Neuronal stem cell (in vitro differentiated cells): ENCODE results near the gene MALRD1.
"Not testable (repeated sequence)": the region's sequence is repeated elsewhere in the genome, so short reads cannot be mapped to it uniquely, and the experiment has no call there.

ENCODE experiments used
- DNase-seq: peaks from one replicate; pipeline ENCODE4 v3.0.0-alpha.2; 2013; ENCODE audit warnings: low spot score
- H2AFZ ChIP-seq: one replicate; pipeline ENCODE4 v1.6.1; 2013; ENCODE audit warnings: mild to moderate bottlenecking, low read length, inconsistent platforms
- H2AK5ac ChIP-seq: 2 replicates; pipeline ENCODE4 v1.6.1; 2013; ENCODE audit warnings: low read depth, mild to moderate bottlenecking, inconsistent platforms, low read length, moderate library complexity, mixed read lengths
- H2BK120ac ChIP-seq: 2 replicates; pipeline ENCODE4 v1.6.1; 2013; ENCODE audit warnings: low read depth, mild to moderate bottlenecking, inconsistent platforms, low read length, moderate library complexity, mixed read lengths
- H2BK12ac ChIP-seq: one replicate; pipeline ENCODE4 v1.6.1; 2013; ENCODE audit warnings: low read length, inconsistent platforms
- H2BK15ac ChIP-seq: 2 replicates; pipeline ENCODE4 v1.6.1; 2013; ENCODE audit warnings: mild to moderate bottlenecking, low read length, inconsistent platforms, mixed read lengths
- H2BK5ac ChIP-seq: one replicate; pipeline ENCODE4 v1.6.1; 2013; ENCODE audit warnings: inconsistent platforms, mild to moderate bottlenecking, low read length, moderate library complexity
- H3K14ac ChIP-seq: one replicate; pipeline ENCODE4 v1.6.1; 2013; ENCODE audit warnings: low read length, inconsistent platforms
- H3K18ac ChIP-seq: 2 replicates; pipeline ENCODE4 v1.6.1; 2013; ENCODE audit warnings: low read length, inconsistent platforms
- H3K23ac ChIP-seq: 2 replicates; pipeline ENCODE4 v1.6.1; 2013; ENCODE audit warnings: low read depth, mild to moderate bottlenecking, mixed read lengths, low read length, inconsistent platforms; ENCODE audit not compliant: poor library complexity
- H3K27ac ChIP-seq: replicated peaks from 3 replicates; pipeline ENCODE4 v1.5.1; 2013; ENCODE audit warnings: low read length, inconsistent platforms
- H3K27me3 ChIP-seq, 3 experiments: 2 replicates each; pipeline ENCODE4 v1.6.1; 2013; ENCODE audit warnings: low read length in 3 of 3, mild to moderate bottlenecking in 2 of 3, inconsistent platforms in 1 of 3, low read depth in 1 of 3, mixed read lengths in 1 of 3, moderate library complexity in 1 of 3; ENCODE audit not compliant: control insufficient read depth in 3 of 3, insufficient read depth in 3 of 3
- H3K36me3 ChIP-seq, 2 donors: replicated peaks in 1 of 2; 2 replicates each; pipeline ENCODE4 v1.6.1; 2013; ENCODE audit warnings: low read length in 2 of 2; ENCODE audit not compliant: control insufficient read depth in 2 of 2, insufficient read depth in 2 of 2
- H3K4ac ChIP-seq: 2 replicates; pipeline ENCODE4 v1.6.1; 2013; ENCODE audit warnings: inconsistent platforms, mild to moderate bottlenecking, low read length, moderate library complexity
- H3K4me1 ChIP-seq, 2 donors: 1 replicate in 1 of 2; 2 replicates in 1 of 2; pipeline ENCODE4 v1.6.1; 2013; ENCODE audit warnings: low read length in 2 of 2, low read depth in 1 of 2; ENCODE audit not compliant: control insufficient read depth in 2 of 2, insufficient read depth in 1 of 2
- H3K4me2 ChIP-seq: one replicate; pipeline ENCODE4 v1.6.1; 2013; ENCODE audit warnings: mild to moderate bottlenecking, low read length, inconsistent platforms; ENCODE audit not compliant: insufficient read depth, poor library complexity, severe bottlenecking
- H3K4me3 ChIP-seq, 2 donors: 2 replicates each; pipeline ENCODE4 v1.5.1; 2013; ENCODE audit warnings: low read length in 2 of 2, mild to moderate bottlenecking in 2 of 2, inconsistent platforms in 1 of 2, moderate library complexity in 1 of 2
- H3K79me1 ChIP-seq: one replicate; pipeline ENCODE4 v1.6.1; 2013; ENCODE audit warnings: low read depth, mild to moderate bottlenecking, inconsistent platforms, low read length, moderate library complexity
- H3K9ac ChIP-seq: one replicate; pipeline ENCODE4 v1.6.1; 2013; ENCODE audit warnings: mild to moderate bottlenecking, low read depth, low read length, inconsistent platforms; ENCODE audit not compliant: poor library complexity
- H3K9me3 ChIP-seq, 2 donors: replicated peaks in 1 of 2; 2 replicates each; pipeline versions ENCODE3 to v1.6.1; 2013; ENCODE audit warnings: low read length in 2 of 2, mild to moderate bottlenecking in 2 of 2, inconsistent platforms in 1 of 2, low read depth in 1 of 2, mixed read lengths in 1 of 2, moderate library complexity in 1 of 2; ENCODE audit not compliant: control insufficient read depth in 2 of 2, insufficient read depth in 1 of 2
- H4K8ac ChIP-seq: one replicate; pipeline ENCODE4 v1.6.1; 2013; ENCODE audit warnings: low read depth, mild to moderate bottlenecking, inconsistent platforms, low read length, moderate library complexity
- H4K91ac ChIP-seq: one replicate; pipeline ENCODE4 v1.6.1; 2013; ENCODE audit warnings: low read length, low read depth, mild to moderate bottlenecking, inconsistent platforms; ENCODE audit not compliant: poor library complexity
- WGBS, 2 donors: extraction: QIAGEN DNeasy Blood & Tissue Kit; methylation state at CpG; one replicate each; pipeline ENCODE4 v1.1.7; 2013; ENCODE audit warnings: missing lambda C conversion rate in 2 of 2, mixed read lengths in 1 of 2; ENCODE audit not compliant: insufficient read length in 2 of 2, insufficient replicate concordance in 1 of 2; ENCODE audit errors: extremely low coverage in 2 of 2; 5-methylcytosine and 5-hydroxymethylcytosine counted together

The MALRD1 gene

DNA sequence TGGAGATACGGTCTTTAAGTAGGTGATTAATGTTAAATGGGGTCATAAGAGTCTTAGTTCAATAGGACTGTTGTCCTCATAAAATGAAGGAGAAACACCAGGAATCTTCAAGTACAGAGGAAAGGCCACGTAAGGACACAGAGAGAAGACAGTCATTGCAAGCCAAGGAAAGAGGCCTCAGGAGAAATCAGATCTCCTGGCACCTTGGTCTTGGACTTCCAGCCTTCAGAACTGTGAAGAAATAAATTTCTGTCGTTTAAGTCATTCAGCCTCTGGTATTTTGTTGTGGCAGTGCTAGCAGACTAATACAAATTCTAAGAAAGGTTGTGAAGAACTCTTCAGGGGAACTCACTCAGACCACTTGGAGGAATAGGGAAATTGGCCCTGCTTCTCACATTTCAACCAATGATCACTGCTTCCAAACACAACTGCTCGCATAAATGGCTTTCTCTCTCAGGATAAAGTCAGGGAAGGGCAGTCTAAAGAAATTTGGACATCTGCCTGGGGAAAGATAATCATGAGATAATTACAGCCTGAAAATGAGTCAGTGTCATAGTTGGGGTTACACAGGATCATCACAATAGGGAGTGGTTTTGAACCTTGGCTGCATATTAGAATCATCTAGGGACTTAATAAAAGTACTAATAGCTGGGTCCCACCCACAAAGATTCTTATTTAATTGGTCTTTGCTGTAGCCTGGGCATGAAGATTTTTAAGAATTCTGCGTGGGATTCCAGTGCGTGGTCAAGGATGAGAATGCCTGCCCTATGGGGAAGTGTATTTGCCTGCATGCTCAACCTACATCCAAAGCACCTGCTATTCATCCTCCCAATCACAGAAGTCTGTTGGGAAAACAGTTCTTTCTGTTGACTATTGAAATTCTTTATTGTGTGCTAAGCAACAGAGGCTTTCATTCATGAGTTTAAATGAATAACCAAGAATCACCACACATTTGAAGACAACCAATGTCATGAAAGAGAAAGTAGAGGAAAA, 457.0 kb downstream of the MALRD1 start:
- H2BK15ac ChIP-seq, result no peak overlapping the region
- H3K9ac ChIP-seq, result no peak overlapping the region
- no peak overlapping the region for H2BK5ac ChIP-seq
- H2BK120ac ChIP-seq, result no peak overlapping the region
- no peaks in the 10 kb centered on the region for H3K36me3 ChIP-seq
- H3K4ac ChIP-seq, result no peak overlapping the region
- H3K4me3 ChIP-seq, result no peak overlapping the region
- H3K23ac ChIP-seq, result no peak overlapping the region
- no CpG with 5 or more reads among the region's 6 CpGs for WGBS, 2 donors
- H4K91ac ChIP-seq, result no peak overlapping the region
- no peaks in the 10 kb centered on the region for H3K27me3 ChIP-seq
- H3K27ac ChIP-seq, result no peak overlapping the region
- no peak overlapping the region for H3K4me2 ChIP-seq
- H2AFZ ChIP-seq, result no peak overlapping the region
- no peaks in the 10 kb centered on the region for H3K9me3 ChIP-seq
- no peak for DNase-seq
- no peak overlapping the region for H4K8ac ChIP-seq
- no peak overlapping the region for H3K14ac ChIP-seq
- H2BK12ac ChIP-seq, result no peak overlapping the region
- no peaks in the 10 kb centered on the region for H3K4me1 ChIP-seq
- H2AK5ac ChIP-seq, result no peak overlapping the region
- H3K79me1 ChIP-seq, result no peaks in the 10 kb centered on the region
- no peak overlapping the region for H3K18ac ChIP-seq

DNA sequence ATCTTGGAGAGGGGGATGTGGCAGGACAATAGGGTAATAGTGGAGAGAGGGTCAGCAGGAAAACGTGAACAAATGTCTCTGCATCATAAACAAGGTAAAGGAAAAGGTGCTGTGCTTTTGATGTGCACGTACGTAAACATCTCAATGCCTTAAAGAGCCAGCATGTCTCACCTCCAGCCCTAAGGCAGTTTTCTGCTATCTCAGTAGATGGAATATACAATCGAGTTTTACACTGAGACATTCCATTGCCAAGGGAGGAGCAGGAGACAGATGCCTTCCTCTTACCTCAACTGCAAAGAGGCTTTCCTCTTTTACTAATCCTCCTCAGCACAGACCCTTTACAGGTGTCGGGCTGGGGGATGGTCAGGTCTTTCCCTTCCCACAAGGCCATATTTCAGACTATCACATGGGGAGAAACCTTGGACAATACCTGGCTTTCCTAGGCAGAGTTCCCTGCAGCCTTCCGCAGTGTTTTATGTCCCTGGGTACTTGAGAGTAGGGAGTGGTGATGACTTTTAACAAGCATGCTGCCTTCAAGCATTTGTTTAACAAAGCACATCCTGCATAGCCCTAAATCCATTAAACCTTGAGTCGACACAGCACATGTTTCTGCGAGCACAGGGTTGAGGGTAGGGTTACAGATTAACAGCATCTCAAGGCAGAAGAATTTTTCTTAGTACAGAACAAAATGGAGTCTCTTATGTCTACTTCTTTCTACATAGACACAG, 461.6 kb downstream of the MALRD1 start:
- no CpG with 5 or more reads among the region's 8 CpGs for WGBS, 2 donors
- not testable (repeated sequence) for H3K4me3 ChIP-seq, H3K27me3 ChIP-seq, H4K91ac ChIP-seq, H3K27ac ChIP-seq, DNase-seq, H3K9me3 ChIP-seq, H3K18ac ChIP-seq, H3K23ac ChIP-seq, H3K4me1 ChIP-seq, H2AK5ac ChIP-seq, H3K79me1 ChIP-seq, H4K8ac ChIP-seq, H2AFZ ChIP-seq, H2BK15ac ChIP-seq, H2BK5ac ChIP-seq, H3K14ac ChIP-seq, H2BK120ac ChIP-seq, H3K4me2 ChIP-seq, H2BK12ac ChIP-seq, H3K9ac ChIP-seq, H3K36me3 ChIP-seq, H3K4ac ChIP-seq

DNA sequence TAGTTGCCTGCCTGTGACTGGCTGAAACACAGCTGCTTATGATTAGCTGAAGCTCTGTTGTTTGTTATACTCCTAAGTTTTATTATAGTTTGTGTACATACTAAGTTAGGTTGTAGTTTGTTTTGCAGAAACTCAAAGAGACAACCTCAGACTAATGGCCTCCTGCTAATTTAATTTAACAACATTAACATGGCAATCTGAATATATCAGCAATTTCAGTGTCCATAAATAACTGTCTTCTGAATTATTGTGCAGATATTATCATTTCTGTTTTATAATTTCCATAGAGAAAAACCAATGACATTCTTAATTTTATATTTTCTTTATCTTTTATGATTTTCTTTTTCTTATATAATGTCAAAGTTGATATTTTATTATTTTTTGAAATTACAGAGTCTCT, 469.5 kb downstream of the MALRD1 start:
- H3K23ac ChIP-seq, result no peak overlapping the region
- H4K8ac ChIP-seq, result no peak overlapping the region
- no peaks in the 10 kb centered on the region for H3K4me1 ChIP-seq
- no peak overlapping the region for H3K27ac ChIP-seq
- H2BK120ac ChIP-seq, result no peak overlapping the region
- no peak overlapping the region for H3K4me3 ChIP-seq
- H3K9ac ChIP-seq, result no peak overlapping the region
- H2BK12ac ChIP-seq, result no peak overlapping the region
- H2AFZ ChIP-seq, result no peak overlapping the region
- H3K4me2 ChIP-seq, result no peak overlapping the region
- H3K27me3 ChIP-seq, result no peaks in the 10 kb centered on the region
- no peak overlapping the region for H2BK5ac ChIP-seq
- no peak overlapping the region for H2AK5ac ChIP-seq
- no peak overlapping the region for H3K4ac ChIP-seq
- H3K36me3 ChIP-seq, result no peaks in the 10 kb centered on the region
- H4K91ac ChIP-seq, result no peak overlapping the region
- no peak for DNase-seq
- no peaks in the 10 kb centered on the region for H3K79me1 ChIP-seq
- H3K14ac ChIP-seq, result no peak overlapping the region
- no peak overlapping the region for H3K18ac ChIP-seq
- no peak overlapping the region for H2BK15ac ChIP-seq
- no peaks in the 10 kb centered on the region for H3K9me3 ChIP-seq

DNA sequence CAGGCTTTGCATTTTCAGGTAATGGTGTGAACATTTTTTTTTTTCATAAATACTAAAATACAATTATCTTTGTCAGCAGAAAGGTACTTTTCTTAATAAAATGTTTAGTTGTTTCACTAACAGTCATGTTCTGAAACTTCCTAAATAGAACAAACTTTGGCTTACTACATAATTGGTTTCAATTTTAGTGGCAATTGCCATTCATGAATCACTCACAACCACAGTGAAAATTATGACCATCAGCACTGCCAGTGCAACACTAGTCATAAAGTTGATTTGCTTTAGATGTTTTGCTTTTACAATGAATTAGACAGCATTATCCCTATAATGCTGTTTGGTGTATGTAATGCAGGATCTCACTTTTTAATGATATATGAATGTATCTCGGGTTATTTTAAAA, 470.0 kb downstream of the MALRD1 start:
- DNase-seq, result no peak
- Histone ChIP-seq H4K91ac (no peak overlapping the region), H2AFZ (no peak overlapping the region), H3K79me1 (no peaks in the 10 kb centered on the region), H2BK15ac (no peak overlapping the region), H3K9ac (no peak overlapping the region), H3K36me3 (no peaks in the 10 kb centered on the region), H4K8ac (no peak overlapping the region), H3K27ac (no peak overlapping the region), H2AK5ac (no peak overlapping the region), H3K4me3 (no peak overlapping the region), H3K4me2 (no peak overlapping the region), H3K4ac (no peak overlapping the region), H3K27me3 (no peaks in the 10 kb centered on the region), H3K4me1 (no peaks in the 10 kb centered on the region), H3K18ac (no peak overlapping the region), H3K23ac (no peak overlapping the region), H3K9me3 (no peaks in the 10 kb centered on the region), H3K14ac (no peak overlapping the region), H2BK12ac (no peak overlapping the region), H2BK5ac (no peak overlapping the region), H2BK120ac (no peak overlapping the region)
- WGBS, 2 donors, result no CpG with 5 or more reads among the region's 1 CpG
